B cell (primary cell): ENCODE measurements around the gene SSRP1. TPM values are rescaled to one million over a fixed set of nuclear protein-coding genes. Genes with fewer than 3 reads are reported as not detected.

Experiments
- ATAC-seq: fragments of 200-7000 bp; cut with Tn5 transposase; one replicate; pipeline ENCODE4 v1.10.0; 2021; ENCODE audit warnings: low read depth, mild to moderate bottlenecking, moderate number of reproducible peaks, moderate library complexity
- CTCF ChIA-PET: fragments of 350-600 bp; sonication (Branson Sonifier 250); formaldehyde crosslinking; loops from one replicate; lab custom pipeline; 2021; ENCODE audit warnings: antibody characterized with exemption, inconsistent platforms; lab: Charles Lee
- POLR2A ChIA-PET: fragments of 350-600 bp; sonication (Branson Sonifier 250); formaldehyde crosslinking; loops from one replicate; lab custom pipeline; 2021; ENCODE audit warnings: antibody characterized with exemption; lab: Charles Lee
- DNase-seq: peaks from one replicate; pipeline ENCODE4 v3.0.0; 2013
- H2AFZ ChIP-seq: 2 replicates; pipeline ENCODE4 v1.6.1; 2012; ENCODE audit warnings: mild to moderate bottlenecking, low read depth, low read length; ENCODE audit not compliant: insufficient read depth, poor library complexity, severe bottlenecking
- H3K27ac ChIP-seq, 2 donors: 1 replicate in 1 of 2; 2 replicates in 1 of 2; pipeline ENCODE4 v1.5.1; 2012 to 2013; ENCODE audit warnings: low read length in 2 of 2, mild to moderate bottlenecking in 2 of 2, moderate library complexity in 1 of 2
- H3K27me3 ChIP-seq, 4 experiments: fragments of 200-600 bp in 1 of 4; sonication (generic) in 1 of 4; replicated peaks in 1 of 4; 1 replicate in 2 of 4; 2 replicates in 2 of 4; pipeline versions ENCODE4 v1.6.1 to v1.7.0; 2013 to 2016; ENCODE audit warnings: low read length in 3 of 4, mild to moderate bottlenecking in 2 of 4, mixed read lengths in 1 of 4, moderate library complexity in 1 of 4; ENCODE audit not compliant: insufficient read depth in 4 of 4, control insufficient read depth in 3 of 4; ENCODE audit errors: control extremely low read depth in 1 of 4
- H3K36me3 ChIP-seq, 2 experiments: replicated peaks in 1 of 2; 1 replicate in 1 of 2; 2 replicates in 1 of 2; pipeline versions ENCODE4 v1.6.1 to v1.7.1; 2013; ENCODE audit warnings: low read length in 1 of 2; ENCODE audit not compliant: insufficient read depth in 2 of 2, control insufficient read depth in 1 of 2; ENCODE audit errors: control extremely low read depth in 1 of 2, extremely low read depth in 1 of 2
- H3K4me1 ChIP-seq, 2 donors: fragments of 200-600 bp in 1 of 2; sonication (generic) in 1 of 2; 1 replicate in 1 of 2; 2 replicates in 1 of 2; pipeline versions ENCODE4 v1.5.1 to v1.6.1; 2013 to 2017; ENCODE audit warnings: low read length in 2 of 2; ENCODE audit not compliant: control insufficient read depth in 2 of 2, insufficient read depth in 2 of 2
- H3K4me2 ChIP-seq: replicated peaks from 2 replicates; pipeline ENCODE3; 2012; ENCODE audit warnings: mild to moderate bottlenecking, low read depth, low read length; ENCODE audit not compliant: poor library complexity, severe bottlenecking
- H3K4me3 ChIP-seq, 5 experiments: fragments of 200-600 bp in 1 of 5; sonication (generic) in 1 of 5; 1 replicate in 3 of 5; 2 replicates in 2 of 5; pipeline versions ENCODE4 v1.5.1 to v1.7.0; 2011 to 2016; ENCODE audit warnings: low read length in 4 of 5, mild to moderate bottlenecking in 4 of 5, low read depth in 2 of 5, control low read depth in 1 of 5, moderate library complexity in 1 of 5; ENCODE audit not compliant: insufficient read depth in 1 of 5; ENCODE audit errors: control extremely low read depth in 1 of 5, extremely low read depth in 1 of 5
- H3K79me2 ChIP-seq: fragments of 200-600 bp; sonication (generic); one replicate; pipeline ENCODE4 v1.6.0; 2016; ENCODE audit warnings: low read length; ENCODE audit not compliant: control insufficient read depth, insufficient read depth
- H3K9ac ChIP-seq: fragments of 200-600 bp; sonication (generic); 2 replicates; pipeline ENCODE4 v1.6.1; 2017; ENCODE audit warnings: mild to moderate bottlenecking, low read length, moderate library complexity
- H3K9me3 ChIP-seq, 3 donors: one replicate each; pipeline versions ENCODE4 v1.6.1 to v1.7.1; 2013; ENCODE audit warnings: low read length in 2 of 3; ENCODE audit not compliant: control insufficient read depth in 2 of 3, insufficient read depth in 1 of 3; ENCODE audit errors: control extremely low read depth in 1 of 3
- H4K20me1 ChIP-seq: 2 replicates; pipeline ENCODE4 v1.6.0; 2012; ENCODE audit warnings: mild to moderate bottlenecking, low read length; ENCODE audit not compliant: insufficient read depth, control insufficient read depth, poor library complexity, severe bottlenecking
- H3K27ac Mint-ChIP-seq: one replicate; pipeline ENCODE4 v1.8.0; 2021; ENCODE audit warnings: mixed read lengths
- H3K27me3 Mint-ChIP-seq: one replicate; pipeline ENCODE4 v1.8.0; 2021; ENCODE audit warnings: mixed read lengths
- H3K4me1 Mint-ChIP-seq: one replicate; pipeline ENCODE4 v1.8.0; 2021; ENCODE audit warnings: mixed read lengths
- H3K4me3 Mint-ChIP-seq: one replicate; pipeline ENCODE4 v1.8.0; 2021; ENCODE audit warnings: mixed read lengths
- H3K9me3 Mint-ChIP-seq: one replicate; pipeline ENCODE4 v1.8.0; 2022; ENCODE audit warnings: mixed read lengths; ENCODE audit not compliant: insufficient read depth
- CTCF ChIP-seq: fragments of 200-600 bp; IDR thresholded peaks from one replicate; pipeline ENCODE4 v1.8.0; 2022; ENCODE audit warnings: antibody characterized with exemption, mild to moderate bottlenecking
- EZH2 ChIP-seq: IDR thresholded peaks from 2 replicates; pipeline ENCODE4 v1.6.1; 2012; ENCODE audit warnings: borderline replicate concordance, low read depth, mild to moderate bottlenecking, moderate library complexity, low read length; ENCODE audit not compliant: insufficient read depth, poor library complexity, severe bottlenecking
- WGBS: methylation state at CpG from one replicate; pipeline ENCODE4 v1.1.5; 2013; ENCODE audit warnings: missing lambda C conversion rate; ENCODE audit not compliant: insufficient coverage; 5-methylcytosine and 5-hydroxymethylcytosine counted together
- intact Hi-C: fragments of 100-400 bp; cut with micrococcal nuclease; formaldehyde crosslinking; loops from one replicate; pipeline ENCODE4 v1.10.0; 2022
- polyA plus RNA-seq: library from polyadenylated mRNA; depleted of rRNA; stranded (reverse); fragments of >200 nt; gene quantifications from 2 replicates; pipeline ENCODE4 v1.2.3, GENCODE V29; 2012
- total RNA-seq, 2 donors: library from RNA; stranded (reverse); fragments of 120-200 nt in 1 of 2; gene quantifications; 1 replicate in 1 of 2; 2 replicates in 1 of 2; pipeline versions ENCODE4 v1.2.3 to v1.2.4, GENCODE V29; 2013 to 2022

SSRP1 gene
- total and polyA plus RNA-seq, 2 donors (not counting 1 experiment from before 2014, with no cell fraction given), result 40.9 to 66.6 TPM

- Histone ChIP-seq H3K36me3 (no peaks in the 10 kb centered on the region), H3K27me3 (peaks cover 0 to 9% (median 1%) of the 10 kb centered on the region in 4 experiments), H3K4me2 (peak overlapping the region; percentile 71), H3K27ac (no peak overlapping the region), H3K9me3 (no peaks in the 10 kb centered on the region), H3K4me1 (peaks cover 11% of the 10 kb centered on the region in 2 donors), H4K20me1 (no peaks in the 10 kb centered on the region), H2AFZ (no peak overlapping the region), H3K4me3 (no peak overlapping the region), H3K79me2 (no peaks in the 10 kb centered on the region), H3K9ac (no peak overlapping the region)
- Mint-ChIP-seq H3K4me1 (peaks cover 10% of the 10 kb centered on the region), H3K4me3 (no peak overlapping the region), H3K9me3 (no peaks in the 10 kb centered on the region), H3K27ac (no peak overlapping the region), H3K27me3 (no peaks in the 10 kb centered on the region)
- no peak for TF ChIP-seq CTCF
- no peak for TF ChIP-seq EZH2
- DNase-seq (no peak), ATAC-seq (no peak)
- ChIA-PET CTCF (no interaction called here), POLR2A (no interaction called here)
- WGBS, result 87% methylated on average over 4 of the region's 6 CpGs
- intact Hi-C loops, result no loop called here
Measured at GRCh38 chr11:57310630-57311086, 25.0 kb downstream of the SSRP1 start.

GRCh38 chr11:57310091-57310490 is 25.6 kb downstream of the SSRP1 start:
- Histone ChIP-seq H3K4me2 (no peak overlapping the region), H3K9ac (no peak overlapping the region), H3K79me2 (no peaks in the 10 kb centered on the region), H3K27me3 (peaks cover 0 to 9% (median 1%) of the 10 kb centered on the region in 4 experiments), H3K4me1 (peaks cover 11% of the 10 kb centered on the region in 2 donors), H4K20me1 (no peaks in the 10 kb centered on the region), H3K9me3 (no peaks in the 10 kb centered on the region), H3K27ac (no peak overlapping the region), H2AFZ (no peak overlapping the region), H3K4me3 (no peak overlapping the region), H3K36me3 (no peaks in the 10 kb centered on the region)
- TF ChIP-seq EZH2, result no peak
- TF ChIP-seq CTCF, result no peak
- H3K27me3 Mint-ChIP-seq, result no peaks in the 10 kb centered on the region
- ATAC-seq (no peak), DNase-seq (no peak)
- POLR2A ChIA-PET, result no interaction called here
- intact Hi-C loops, result no loop called here
- peaks cover 10% of the 10 kb centered on the region for H3K4me1 Mint-ChIP-seq
- CTCF ChIA-PET, result no interaction called here
- no peaks in the 10 kb centered on the region for H3K9me3 Mint-ChIP-seq
- 97% methylated on average over 6 of the region's 6 CpGs for WGBS
- H3K4me3 Mint-ChIP-seq, result no peak overlapping the region
- H3K27ac Mint-ChIP-seq, result no peak overlapping the region
